Inferior parietal cortex (tissue), 1 donor: Measurements from ENCODE around the gene HSPB6.

ENCODE experiments used
- DNase-seq: peaks from one replicate; pipeline ENCODE4 v3.0.0-alpha.2; 2016; ENCODE audit errors: extremely low spot score

The HSPB6 gene

DNA sequence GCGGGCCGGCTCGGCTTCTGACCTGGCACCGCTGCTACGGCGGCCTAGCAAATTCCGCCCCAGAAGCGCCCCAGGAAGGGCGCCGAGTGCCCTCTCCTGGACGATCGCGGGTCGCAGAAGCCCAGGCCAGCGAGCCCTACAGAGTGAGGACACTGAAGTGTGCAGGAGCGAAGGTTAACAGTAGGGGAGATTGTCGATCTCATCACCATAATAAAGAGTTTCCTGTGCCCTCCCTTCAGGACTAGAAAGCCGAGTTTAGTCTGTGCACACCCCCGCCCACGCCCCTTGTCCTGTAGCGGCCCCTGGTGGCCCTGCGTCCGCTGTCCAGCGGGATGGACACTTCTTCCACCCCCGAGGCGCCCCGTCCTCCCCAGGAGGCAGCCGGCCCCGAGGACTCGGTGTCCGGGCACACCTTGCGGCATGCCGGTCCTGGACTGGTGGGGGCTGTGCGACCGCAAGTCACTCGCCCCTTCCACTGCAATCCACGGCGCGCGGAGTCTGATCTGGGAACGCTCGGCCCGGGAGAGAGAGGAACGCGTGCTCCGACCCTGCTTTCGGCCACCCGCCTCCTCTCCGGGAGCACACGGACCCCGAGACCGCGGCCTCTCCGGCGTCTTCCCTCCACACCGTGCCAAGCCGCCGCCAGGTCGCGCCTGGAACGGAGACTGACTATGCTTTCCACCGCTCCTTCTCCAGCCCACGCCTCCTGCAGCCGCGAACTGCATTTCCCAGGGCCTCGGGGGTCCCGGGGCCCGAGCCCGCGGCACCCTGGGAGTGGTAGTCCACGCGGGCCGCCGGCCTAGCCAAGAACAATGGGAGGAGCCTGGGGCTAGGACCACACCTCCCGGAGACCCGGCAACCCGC, 39.8 kb downstream of the HSPB6 start:
- DNase-seq: peak; percentile 92

DNA sequence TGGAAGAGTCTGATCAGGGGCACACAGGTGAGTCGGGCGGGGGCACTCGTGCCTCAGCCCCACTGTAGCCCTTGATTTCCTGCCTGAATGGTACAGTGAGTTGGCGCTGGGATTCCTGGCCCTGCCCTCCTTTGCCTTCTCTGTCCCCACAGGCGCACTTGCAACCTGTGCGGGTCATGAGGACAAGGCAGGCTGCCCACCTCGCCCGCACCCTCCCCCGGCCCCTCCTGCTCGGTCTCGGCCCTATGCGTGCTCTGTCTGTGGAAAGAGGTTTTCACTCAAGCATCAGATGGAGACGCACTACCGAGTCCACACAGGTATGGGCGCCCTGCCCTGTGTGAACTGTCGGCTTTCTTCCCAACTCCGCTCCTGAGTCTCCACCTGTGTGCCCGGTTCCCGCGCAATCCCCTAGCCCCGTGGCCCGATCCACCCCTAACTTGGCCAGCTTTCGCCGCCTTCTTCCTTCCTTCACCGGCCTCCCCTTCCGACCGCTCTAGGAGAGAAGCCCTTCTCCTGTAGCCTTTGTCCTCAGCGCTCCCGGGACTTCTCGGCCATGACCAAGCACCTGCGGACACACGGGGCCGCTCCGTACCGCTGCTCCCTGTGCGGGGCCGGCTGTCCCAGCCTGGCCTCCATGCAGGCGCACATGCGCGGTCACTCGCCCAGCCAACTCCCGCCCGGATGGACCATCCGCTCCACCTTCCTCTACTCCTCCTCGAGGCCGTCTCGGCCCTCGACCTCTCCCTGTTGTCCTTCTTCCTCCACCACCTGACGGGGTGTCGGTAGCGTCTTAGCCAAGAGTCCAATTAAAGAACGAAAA, 40.6 kb downstream of the HSPB6 start:
- no peak for DNase-seq

DNA sequence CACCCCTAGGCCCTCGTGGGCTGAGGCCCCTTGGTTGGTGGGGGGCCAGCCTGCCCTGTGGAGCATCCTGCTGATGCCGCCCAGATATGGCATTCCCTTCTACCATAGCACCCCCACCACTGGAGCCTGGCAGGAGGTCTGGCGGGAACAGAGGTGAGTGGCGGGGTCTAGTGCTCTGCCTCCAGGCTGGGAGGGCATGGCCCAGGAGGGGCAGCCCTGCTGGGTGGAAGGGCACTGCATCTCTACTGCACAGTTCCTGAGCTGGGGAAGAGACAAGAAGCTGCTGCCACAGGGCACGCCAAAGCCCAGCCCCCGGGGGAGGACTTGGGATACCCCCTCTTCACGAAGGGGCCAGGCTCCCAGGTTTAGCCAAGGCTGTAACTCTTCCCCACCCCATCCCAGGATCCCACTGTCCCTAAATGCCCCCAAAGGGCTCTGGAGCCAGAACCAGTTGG, 41.4 kb downstream of the HSPB6 start:
- no peak for DNase-seq

DNA sequence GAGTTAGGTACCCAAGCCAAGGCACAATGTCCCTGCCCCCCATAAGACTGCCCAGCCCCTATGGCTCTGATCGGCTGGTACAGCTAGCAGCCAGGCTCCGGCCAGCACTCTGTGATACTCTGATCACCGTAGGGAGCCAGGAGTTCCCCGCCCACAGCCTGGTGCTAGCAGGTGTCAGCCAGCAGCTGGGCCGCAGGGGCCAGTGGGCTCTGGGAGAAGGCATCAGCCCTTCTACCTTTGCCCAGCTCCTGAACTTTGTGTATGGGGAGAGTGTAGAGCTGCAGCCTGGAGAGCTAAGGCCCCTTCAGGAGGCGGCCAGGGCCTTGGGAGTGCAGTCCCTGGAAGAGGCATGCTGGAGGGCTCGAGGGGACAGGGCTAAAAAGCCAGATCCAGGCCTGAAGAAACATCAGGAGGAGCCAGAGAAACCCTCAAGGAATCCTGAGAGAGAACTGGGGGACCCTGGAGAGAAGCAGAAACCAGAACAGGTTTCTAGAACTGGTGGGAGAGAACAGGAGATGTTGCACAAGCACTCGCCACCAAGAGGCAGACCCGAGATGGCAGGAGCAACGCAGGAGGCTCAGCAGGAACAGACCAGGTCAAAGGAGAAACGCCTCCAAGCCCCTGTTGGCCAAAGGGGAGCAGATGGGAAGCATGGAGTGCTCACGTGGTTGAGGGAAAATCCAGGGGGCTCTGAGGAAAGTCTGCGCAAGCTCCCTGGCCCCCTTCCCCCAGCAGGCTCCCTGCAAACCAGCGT, 42.1 kb downstream of the HSPB6 start:
- DNase-seq: no peak

DNA sequence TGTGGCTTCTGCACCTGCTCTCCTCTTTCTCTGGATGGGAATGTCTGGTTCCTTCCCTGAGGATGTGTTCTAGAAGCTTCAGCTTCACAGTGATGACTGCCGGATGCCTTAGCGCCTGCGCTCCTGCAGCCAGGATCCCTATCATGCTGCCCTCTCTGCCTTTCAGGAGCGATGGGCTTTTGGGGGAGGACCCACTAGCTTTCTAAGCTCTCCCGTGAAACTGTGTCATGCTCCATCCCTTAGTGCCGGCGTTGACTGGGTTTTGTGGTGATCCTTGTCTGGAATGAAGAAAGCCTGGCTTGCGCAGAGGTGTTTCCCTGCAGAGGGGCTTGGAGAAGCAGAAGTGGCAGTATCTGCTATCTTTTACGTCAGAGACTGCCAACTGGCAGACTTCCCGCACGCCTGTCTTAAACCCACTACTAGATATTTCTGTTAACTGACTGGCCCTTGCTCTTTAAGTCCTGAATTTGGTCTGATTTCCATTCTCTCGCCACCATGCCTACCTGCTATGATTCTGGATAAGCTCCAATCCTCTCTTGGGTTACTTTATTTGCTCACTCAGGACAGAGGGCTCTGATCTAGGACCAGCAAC, 42.8 kb downstream of the HSPB6 start:
- DNase-seq: no peak

DNA sequence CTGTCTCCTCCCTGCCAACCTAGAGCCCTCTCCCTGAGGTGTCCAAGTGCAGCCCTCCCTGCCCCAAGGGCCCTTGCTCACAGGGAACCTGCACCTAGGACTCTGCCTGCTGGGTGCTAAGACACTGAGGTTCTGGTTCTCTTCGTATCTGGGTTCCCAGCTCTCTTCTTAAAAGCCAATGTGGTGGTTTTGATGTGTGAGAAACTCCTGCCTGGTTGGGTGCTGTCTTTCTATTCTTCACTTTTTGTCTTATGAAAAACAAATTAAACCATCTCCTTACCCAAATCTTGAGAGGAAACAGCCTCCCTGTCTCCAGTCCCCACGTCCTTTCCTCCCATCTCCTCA, 43.4 kb downstream of the HSPB6 start:
- no peak for DNase-seq

DNA sequence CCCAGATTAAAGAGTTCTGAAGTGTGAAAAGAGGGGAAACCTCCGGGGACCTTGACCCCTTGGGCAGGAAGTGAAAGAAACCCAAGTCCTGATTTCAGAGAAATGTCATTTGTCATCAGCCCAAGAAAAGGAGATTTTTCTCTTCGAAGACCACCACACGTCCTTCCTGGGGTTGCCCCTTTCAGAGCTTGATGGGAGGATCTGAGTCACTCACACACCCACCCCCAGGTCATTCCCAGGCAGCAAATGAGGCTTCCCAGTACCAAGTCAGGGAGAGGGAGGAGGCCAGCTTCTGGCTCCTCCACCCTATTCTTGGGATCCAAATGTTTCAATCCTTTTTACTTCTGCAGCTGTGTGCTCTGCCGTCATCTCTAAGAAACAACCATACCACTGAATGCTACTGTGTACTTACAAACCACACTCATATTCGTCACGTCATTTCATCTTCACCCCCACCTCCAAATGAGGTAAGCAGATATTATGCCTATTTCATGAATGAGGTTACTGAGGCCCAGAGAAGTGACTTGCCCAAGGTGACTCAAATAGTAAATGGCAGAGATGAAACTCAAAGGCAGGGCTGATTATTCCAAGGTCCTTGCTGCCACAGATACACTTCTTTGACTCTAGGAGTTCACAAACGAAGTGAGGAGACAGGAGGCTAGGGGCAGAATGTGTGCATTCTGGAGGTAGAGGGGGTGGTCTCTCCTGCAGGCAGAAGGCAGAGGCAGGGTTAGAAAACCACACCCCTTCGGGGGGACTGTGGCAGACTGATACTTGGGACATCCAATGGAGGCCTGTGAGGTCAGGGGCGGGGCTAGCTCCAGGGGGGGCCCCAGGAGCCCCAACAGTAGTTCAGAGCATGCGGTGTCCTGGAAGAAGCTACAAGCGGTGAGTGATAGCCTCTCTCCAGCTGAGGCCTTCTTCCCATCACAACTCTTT, 44.0 kb downstream of the HSPB6 start:
- no peak for DNase-seq

DNA sequence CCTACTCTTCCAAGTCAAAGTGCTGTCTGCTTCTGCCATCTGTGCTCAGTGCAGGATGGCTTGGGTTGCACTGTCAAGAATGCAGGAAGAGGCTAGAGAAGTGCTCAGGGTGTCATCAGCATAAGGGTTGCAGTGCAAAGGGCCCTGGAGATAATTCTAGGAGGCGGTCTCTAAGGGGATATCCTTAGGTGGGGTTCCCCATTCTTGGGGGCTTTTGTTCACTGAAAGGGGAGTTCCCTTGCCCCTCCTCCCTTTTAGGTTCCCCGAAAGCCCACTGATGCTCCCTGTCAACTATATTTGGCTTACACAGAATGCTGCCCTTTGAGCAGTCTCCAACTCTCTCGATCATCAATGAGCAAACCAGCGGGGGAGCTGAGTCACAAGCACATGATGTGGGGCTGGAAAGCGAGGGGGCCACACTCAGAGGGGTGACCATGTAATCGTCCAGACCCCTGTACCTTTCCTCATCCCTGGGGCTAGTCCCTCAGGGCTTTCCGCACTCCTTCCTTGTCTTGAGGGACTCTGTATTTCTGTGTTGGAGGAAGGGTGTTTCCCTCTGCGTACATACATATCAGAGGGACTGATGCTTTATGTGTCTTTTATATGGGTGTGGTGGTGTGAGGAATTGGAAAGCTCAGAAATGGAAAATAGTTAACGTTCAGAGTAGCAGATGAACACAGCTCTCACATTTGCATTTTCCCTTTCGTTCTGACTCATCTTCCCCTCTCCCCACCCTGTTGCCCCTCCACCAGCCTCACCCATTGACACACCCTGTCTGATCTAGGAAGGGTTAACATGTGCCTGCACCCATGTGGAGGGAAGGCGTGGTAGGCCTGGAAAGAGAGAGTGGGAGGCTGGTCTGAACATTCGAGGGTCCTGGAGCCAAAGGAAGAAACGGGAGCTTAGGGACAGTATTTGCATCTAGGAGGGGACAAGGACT, 45.8 kb downstream of the HSPB6 start:
- DNase-seq: no peak

DNA sequence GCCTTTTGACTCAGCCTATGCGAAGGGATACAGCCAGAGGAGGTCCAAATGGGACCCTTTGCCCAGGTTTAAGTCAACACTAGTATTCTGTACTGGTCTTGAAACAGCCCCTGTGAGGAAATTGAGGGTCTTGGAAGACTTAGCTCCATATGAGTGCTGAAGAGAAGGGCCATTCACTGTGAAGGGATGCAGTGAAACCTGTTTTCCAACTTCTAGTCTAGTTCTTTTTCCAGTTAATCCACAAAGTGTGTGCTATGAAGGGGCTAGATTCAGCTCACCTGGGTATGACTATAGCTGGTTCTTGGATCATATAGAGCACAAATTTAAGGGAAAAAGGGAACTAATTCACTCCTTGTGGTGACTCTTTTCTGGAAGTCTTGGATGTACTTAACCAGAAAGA, 48.4 kb downstream of the HSPB6 start:
- no peak for DNase-seq
